ENCODE data around the gene RNU1-1. TPM values are rescaled to one million over a fixed set of nuclear protein-coding genes. Genes with fewer than 3 reads are reported as not detected.
"Not testable (repeated sequence)": the region's sequence is repeated elsewhere in the genome, so short reads cannot be mapped to it uniquely, and the experiment has no call there.

RNU1-1 gene
- total RNA-seq, 1 donor from 2014 or later: 6,072 TPM

- H3K27ac ChIP-seq (replicated peaks); H3K4me3 ChIP-seq; intact Hi-C loops (cut with micrococcal nuclease); H3K36me3 ChIP-seq; H3K9me3 ChIP-seq (replicated peaks); H3K4me1 ChIP-seq; DNase-seq: not testable (repeated sequence)
- peaks cover 53% of the 10 kb centered on the region for H3K27me3 ChIP-seq (ENCODE audit: low read depth)
These were observed 5.3 kb upstream of the RNU1-1 start for GRCh38 chr1:16519255-16519951.

GRCh38 chr1:16518913-16519254, 4.8 kb upstream of the RNU1-1 start:
- H3K27ac ChIP-seq (replicated peaks); H3K9me3 ChIP-seq (replicated peaks); H3K36me3 ChIP-seq; H3K4me1 ChIP-seq; H3K4me3 ChIP-seq; DNase-seq; intact Hi-C loops (cut with micrococcal nuclease): not testable (repeated sequence)
- peaks cover 53% of the 10 kb centered on the region for H3K27me3 ChIP-seq (ENCODE audit: low read depth)

GRCh38 chr1:16516694-16517410, 2.8 kb upstream of the RNU1-1 start:
- H3K9me3 ChIP-seq (replicated peaks); H3K36me3 ChIP-seq; H3K4me1 ChIP-seq; H3K27ac ChIP-seq (replicated peaks); intact Hi-C loops (cut with micrococcal nuclease); DNase-seq; H3K4me3 ChIP-seq: not testable (repeated sequence)
- peaks cover 42% of the 10 kb centered on the region for H3K27me3 ChIP-seq (ENCODE audit: low read depth)

- DNase-seq; H3K9me3 ChIP-seq (replicated peaks); intact Hi-C loops (cut with micrococcal nuclease); H3K4me1 ChIP-seq; H3K36me3 ChIP-seq: not testable (repeated sequence)
- H3K27ac ChIP-seq (replicated peaks): peak overlapping the region; percentile 84
- H3K27me3 ChIP-seq (ENCODE audit: low read depth): peaks cover 18% of the 10 kb centered on the region
- H3K4me3 ChIP-seq: peak overlapping the region; percentile 48
These were observed 526 bp downstream of the RNU1-1 start for GRCh38 chr1:16513412-16514106.

GRCh38 chr1:16512624-16513411, 1.3 kb downstream of the RNU1-1 start:
- H3K27ac ChIP-seq (replicated peaks): peak overlapping the region; percentile 84
- intact Hi-C loops (cut with micrococcal nuclease); H3K9me3 ChIP-seq (replicated peaks); H3K36me3 ChIP-seq; DNase-seq; H3K4me1 ChIP-seq: not testable (repeated sequence)
- peaks cover 11% of the 10 kb centered on the region for H3K27me3 ChIP-seq (ENCODE audit: low read depth)
- peak overlapping the region; percentile 48 for H3K4me3 ChIP-seq

- DNase-seq; H3K27ac ChIP-seq (replicated peaks); H3K9me3 ChIP-seq (replicated peaks); H3K4me1 ChIP-seq; H3K4me3 ChIP-seq; intact Hi-C loops (cut with micrococcal nuclease); H3K36me3 ChIP-seq; H3K27me3 ChIP-seq (ENCODE audit: low read depth): not testable (repeated sequence)
These were observed 2.2 kb downstream of the RNU1-1 start for GRCh38 chr1:16511926-16512325.

- H3K4me1 ChIP-seq; intact Hi-C loops (cut with micrococcal nuclease); DNase-seq; H3K27me3 ChIP-seq (ENCODE audit: low read depth); H3K27ac ChIP-seq (replicated peaks); H3K4me3 ChIP-seq; H3K36me3 ChIP-seq; H3K9me3 ChIP-seq (replicated peaks): not testable (repeated sequence)
These were observed 5.1 kb downstream of the RNU1-1 start for GRCh38 chr1:16508861-16509445.

GRCh38 chr1:16506364-16507136, 7.5 kb downstream of the RNU1-1 start:
- H3K4me1 ChIP-seq; H3K4me3 ChIP-seq; intact Hi-C loops (cut with micrococcal nuclease); DNase-seq; H3K27ac ChIP-seq (replicated peaks); H3K36me3 ChIP-seq; H3K9me3 ChIP-seq (replicated peaks); H3K27me3 ChIP-seq (ENCODE audit: low read depth): not testable (repeated sequence)

GRCh38 chr1:16505870-16506269, 8.2 kb downstream of the RNU1-1 start:
- H3K4me3 ChIP-seq; H3K27ac ChIP-seq (replicated peaks); DNase-seq; H3K4me1 ChIP-seq; intact Hi-C loops (cut with micrococcal nuclease); H3K27me3 ChIP-seq (ENCODE audit: low read depth); H3K36me3 ChIP-seq; H3K9me3 ChIP-seq (replicated peaks): not testable (repeated sequence)
